Tibial nerve (tissue), 4 donors: Measurements from ENCODE around the gene MS4A6E. TPM values are rescaled to one million over a fixed set of nuclear protein-coding genes. Genes with fewer than 3 reads are reported as not detected.
"Not testable (repeated sequence)": the region's sequence is repeated elsewhere in the genome, so short reads cannot be mapped to it uniquely, and the experiment has no call there.

Experiments
- DNase-seq, 2 donors: peaks; one replicate each; pipeline ENCODE4 v3.0.0-alpha.2; 2019; ENCODE audit warnings: low spot score in 2 of 2
- H3K27ac ChIP-seq, 4 donors: fragments of 200-600 bp; sonication (generic) in 3 of 4; one replicate each; pipeline ENCODE4 v1.5.1; 2017 to 2019; ENCODE audit warnings: mild to moderate bottlenecking in 1 of 4
- H3K27me3 ChIP-seq, 2 donors: fragments of 200-600 bp; sonication (generic) in 1 of 2; one replicate each; pipeline versions ENCODE4 v1.5.1 to v1.6.0; 2017 to 2019
- H3K36me3 ChIP-seq, 3 donors: fragments of 200-600 bp; sonication (generic); one replicate each; pipeline ENCODE4 v1.5.1; 2018 to 2019
- H3K4me1 ChIP-seq, 4 donors: fragments of 200-600 bp; sonication (generic) in 3 of 4; one replicate each; pipeline ENCODE4 v1.5.1; 2017 to 2019
- H3K4me3 ChIP-seq, 4 donors: fragments of 200-600 bp; sonication (generic) in 3 of 4; one replicate each; pipeline ENCODE4 v1.5.1; 2017 to 2019; ENCODE audit warnings: mild to moderate bottlenecking in 1 of 4, moderate library complexity in 1 of 4
- H3K9me3 ChIP-seq, 4 donors: fragments of 200-600 bp; sonication (generic) in 3 of 4; one replicate each; pipeline ENCODE4 v1.5.1; 2017 to 2019
- CTCF ChIP-seq, 5 experiments: fragments of 200-600 bp in 3 of 5; fragments of 450-650 bp in 2 of 5; sonication (generic) in 3 of 5; IDR thresholded peaks; one replicate each; pipeline ENCODE4 v1.5.1; 2016 to 2019; ENCODE audit warnings: antibody characterized with exemption in 5 of 5, mild to moderate bottlenecking in 3 of 5, moderate library complexity in 2 of 5
- EP300 ChIP-seq, 2 donors: sonication (generic); formaldehyde crosslinking; IDR thresholded peaks; one replicate each; pipeline ENCODE4 v1.6.1; 2017; ENCODE audit warnings: antibody characterized with exemption in 2 of 2, mild to moderate bottlenecking in 1 of 2
- POLR2A ChIP-seq, 2 donors: fragments of 450-650 bp; IDR thresholded peaks; one replicate each; pipeline ENCODE4 v1.6.1; 2017; ENCODE audit warnings: antibody characterized with exemption in 2 of 2, mild to moderate bottlenecking in 2 of 2, moderate library complexity in 2 of 2
- WGBS, 2 donors: methylation state at CpG; one replicate each; pipeline ENCODE4 v1.1.5; 2018; 5-methylcytosine and 5-hydroxymethylcytosine counted together
- total RNA-seq, 4 donors: library from RNA; depleted of rRNA; stranded (reverse); fragments of >200 nt; gene quantifications; one replicate each; pipeline ENCODE4 v1.1.0, GENCODE V29; 2016

Gene MS4A6E
- total RNA-seq, 4 donors from 2014 or later, result not detected

- no peak for DNase-seq
- Histone ChIP-seq H3K9me3 (peaks cover 0 to 19% (median 0%) of the 10 kb centered on the region in 4 donors), H3K36me3 (no peaks in the 10 kb centered on the region), H3K27ac (no peak overlapping the region), H3K27me3 (no peaks in the 10 kb centered on the region), H3K4me3 (no peak overlapping the region), H3K4me1 (no peaks in the 10 kb centered on the region)
- TF ChIP-seq EP300 (IDR thresholded peaks at IDR 0.05) (no peak), POLR2A (IDR thresholded peaks at IDR 0.05) (no peak), CTCF (IDR thresholded peaks at IDR 0.05) (no peak)
- 81 to 82% methylated on average over 2 of the region's 2 CpGs for WGBS, 2 donors
Observed at GRCh38 chr11:60292145-60292544, 34.9 kb upstream of the MS4A6E start.

GRCh38 chr11:60301178-60301577 is 25.9 kb upstream of the MS4A6E start:
- H3K4me1 ChIP-seq, result no peaks in the 10 kb centered on the region
- no peaks in the 10 kb centered on the region for H3K36me3 ChIP-seq
- TF ChIP-seq POLR2A (IDR thresholded peaks at IDR 0.05) (no peak), CTCF (IDR thresholded peaks at IDR 0.05) (no peak), EP300 (IDR thresholded peaks at IDR 0.05) (no peak)
- DNase-seq, result no peak
- H3K27me3 ChIP-seq, result no peaks in the 10 kb centered on the region
- no peaks in the 10 kb centered on the region for H3K9me3 ChIP-seq
- WGBS, 2 donors, result 83 to 87% methylated on average over 3 of the region's 3 CpGs
- no peak overlapping the region for H3K27ac ChIP-seq
- no peak overlapping the region for H3K4me3 ChIP-seq

- WGBS, 2 donors, result 86 to 91% methylated on average over 6 of the region's 6 CpGs
- H3K4me1 ChIP-seq, H3K27ac ChIP-seq, H3K9me3 ChIP-seq, DNase-seq, H3K4me3 ChIP-seq, H3K36me3 ChIP-seq, H3K27me3 ChIP-seq: not testable (repeated sequence)
Observed at GRCh38 chr11:60301884-60302283, 25.2 kb upstream of the MS4A6E start.

GRCh38 chr11:60303661-60304060 is 23.4 kb upstream of the MS4A6E start:
- no peak for TF ChIP-seq CTCF (IDR thresholded peaks at IDR 0.05)
- TF ChIP-seq POLR2A (IDR thresholded peaks at IDR 0.05), result no peak
- no peak for TF ChIP-seq EP300 (IDR thresholded peaks at IDR 0.05)
- Histone ChIP-seq H3K27ac (no peak overlapping the region), H3K4me1 (no peaks in the 10 kb centered on the region), H3K4me3 (no peak overlapping the region), H3K9me3 (no peaks in the 10 kb centered on the region), H3K27me3 (no peaks in the 10 kb centered on the region), H3K36me3 (no peaks in the 10 kb centered on the region)
- DNase-seq, result no peak
- WGBS, 2 donors, result 85 to 88% methylated on average over 5 of the region's 5 CpGs

DNA sequence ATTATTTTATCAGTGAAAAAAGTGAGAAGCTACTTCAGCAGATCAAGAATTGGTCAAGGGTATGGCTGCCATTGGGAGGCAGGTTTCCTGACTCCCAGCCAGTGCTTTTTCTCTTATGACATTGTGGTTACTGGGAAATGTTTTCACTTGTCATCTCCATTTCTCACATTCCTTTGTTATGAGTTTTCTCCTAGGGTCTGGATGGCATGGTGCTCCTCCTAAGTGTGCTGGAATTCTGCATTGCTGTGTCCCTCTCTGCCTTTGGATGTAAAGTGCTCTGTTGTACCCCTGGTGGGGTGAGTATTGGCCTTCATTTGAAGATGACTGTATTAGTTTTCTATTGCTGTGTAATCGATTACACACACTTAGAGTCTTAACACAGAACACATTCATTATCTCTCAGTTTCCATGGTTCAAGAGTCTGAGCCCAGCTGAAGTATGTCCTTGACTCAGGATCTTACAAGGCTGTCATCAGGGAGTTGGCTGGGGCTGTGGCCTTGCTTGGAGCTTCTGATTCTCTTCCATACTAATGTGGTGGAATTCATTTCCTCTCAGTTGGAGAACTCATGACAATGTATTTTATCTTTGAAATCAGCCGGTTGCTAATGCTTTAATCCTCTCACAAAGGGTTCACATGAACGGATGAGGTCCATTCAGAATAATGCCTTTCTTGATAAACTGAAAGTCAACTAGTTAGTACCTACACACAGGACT is 21.0 kb upstream of the MS4A6E start:
- no peaks in the 10 kb centered on the region for H3K4me1 ChIP-seq
- H3K27ac ChIP-seq, result no peak overlapping the region
- no peak for TF ChIP-seq POLR2A (IDR thresholded peaks at IDR 0.05)
- TF ChIP-seq CTCF (IDR thresholded peaks at IDR 0.05), result no peak
- no peak for TF ChIP-seq EP300 (IDR thresholded peaks at IDR 0.05)
- H3K27me3 ChIP-seq, result no peaks in the 10 kb centered on the region
- H3K9me3 ChIP-seq, result no peaks in the 10 kb centered on the region
- no peak overlapping the region for H3K4me3 ChIP-seq
- WGBS, 2 donors, result 70 to 76% methylated on average over 3 of the region's 3 CpGs
- no peaks in the 10 kb centered on the region for H3K36me3 ChIP-seq
- DNase-seq, result no peak
